Inferior parietal cortex (tissue), 1 donor: ENCODE measurements around the gene SALL4.
"Not testable (repeated sequence)": the region's sequence is repeated elsewhere in the genome, so short reads cannot be mapped to it uniquely, and the experiment has no call there.

Experiments used
- DNase-seq: peaks from one replicate; pipeline ENCODE4 v3.0.0-alpha.2; 2016; ENCODE audit errors: extremely low spot score

The SALL4 gene

GRCh38 chr20:51738261-51738660 lies 64.1 kb downstream of the SALL4 start:
- DNase-seq = not testable (repeated sequence)

- no peak for DNase-seq
Measured at GRCh38 chr20:51736947-51737346, 65.4 kb downstream of the SALL4 start.

GRCh38 chr20:51735728-51736600 lies 66.4 kb downstream of the SALL4 start:
- DNase-seq = no peak

- DNase-seq = no peak
Measured at GRCh38 chr20:51734876-51735720, 67.2 kb downstream of the SALL4 start.

- no peak for DNase-seq
Measured at GRCh38 chr20:51733070-51733469, 69.3 kb downstream of the SALL4 start.
